GM19023 (cell line): ENCODE measurements around the gene KCTD2.
A peak's percentile ranks its signal among the peaks of the same experiment; 100 is the strongest.

Experiments
- ATAC-seq: cut with Tn5 transposase; IDR thresholded peaks from one replicate; pipeline ENCODE4 v1.9.1; 2021; ENCODE audit warnings: mild to moderate bottlenecking, moderate library complexity; ENCODE audit not compliant: unreplicated experiment

KCTD2 gene

DNA sequence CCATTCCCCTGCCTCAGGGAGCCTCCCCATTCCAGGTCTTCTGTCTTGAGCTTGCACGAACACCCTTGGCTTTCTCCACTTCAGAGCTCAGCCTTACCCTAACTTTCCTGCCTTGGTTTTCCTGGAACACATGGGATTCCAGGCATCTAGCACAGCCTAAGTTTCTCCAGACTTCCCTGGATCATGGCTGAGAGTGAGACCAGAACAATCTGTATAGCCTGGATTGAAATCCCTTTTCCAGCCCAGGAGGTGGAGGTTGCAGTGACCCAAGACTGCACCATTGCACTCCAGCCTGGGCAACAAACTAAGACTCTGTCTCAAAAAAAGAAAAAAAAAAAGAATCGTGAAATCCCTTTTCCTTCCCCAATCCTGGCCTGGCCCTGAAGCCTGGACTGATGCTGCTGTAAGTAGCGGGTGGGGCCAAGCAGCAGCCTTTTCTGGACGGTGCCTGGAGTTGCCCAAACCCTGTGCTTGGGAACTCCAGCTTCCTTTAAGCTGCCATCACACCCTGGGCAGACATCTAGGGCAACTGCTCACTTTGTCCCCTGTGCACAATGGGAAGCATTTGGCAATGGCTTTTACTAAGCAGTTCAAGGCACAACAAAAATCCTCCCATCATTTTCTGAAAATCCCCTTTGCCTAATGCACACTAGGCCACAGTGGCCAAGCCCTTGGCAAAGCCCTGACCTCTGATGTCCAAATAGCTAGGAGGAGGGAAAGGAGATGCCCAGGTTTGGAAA is 28.7 kb downstream of the KCTD2 start:
- no peak for ATAC-seq

DNA sequence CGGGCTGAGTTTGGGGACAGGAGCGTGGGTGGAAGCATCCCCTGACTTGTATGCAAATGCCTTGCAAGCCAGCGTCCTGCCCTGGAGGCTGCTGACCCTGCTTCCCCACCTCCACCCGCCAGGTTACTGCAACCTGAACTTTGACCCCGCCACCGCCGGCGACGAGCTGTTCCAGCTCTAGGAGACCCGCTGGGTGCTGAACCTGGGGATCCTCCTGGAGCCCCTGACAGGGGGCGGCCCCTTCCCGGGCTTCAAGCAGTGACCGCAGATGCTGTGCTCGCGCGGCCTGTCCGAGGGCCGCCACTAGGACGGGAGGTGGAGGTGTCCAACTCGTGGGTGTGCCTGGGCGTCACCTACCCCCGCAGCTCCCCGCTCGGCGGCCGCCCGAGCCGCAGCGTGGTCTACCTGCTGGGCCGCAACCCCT is 30.1 kb downstream of the KCTD2 start:
- ATAC-seq = no peak

DNA sequence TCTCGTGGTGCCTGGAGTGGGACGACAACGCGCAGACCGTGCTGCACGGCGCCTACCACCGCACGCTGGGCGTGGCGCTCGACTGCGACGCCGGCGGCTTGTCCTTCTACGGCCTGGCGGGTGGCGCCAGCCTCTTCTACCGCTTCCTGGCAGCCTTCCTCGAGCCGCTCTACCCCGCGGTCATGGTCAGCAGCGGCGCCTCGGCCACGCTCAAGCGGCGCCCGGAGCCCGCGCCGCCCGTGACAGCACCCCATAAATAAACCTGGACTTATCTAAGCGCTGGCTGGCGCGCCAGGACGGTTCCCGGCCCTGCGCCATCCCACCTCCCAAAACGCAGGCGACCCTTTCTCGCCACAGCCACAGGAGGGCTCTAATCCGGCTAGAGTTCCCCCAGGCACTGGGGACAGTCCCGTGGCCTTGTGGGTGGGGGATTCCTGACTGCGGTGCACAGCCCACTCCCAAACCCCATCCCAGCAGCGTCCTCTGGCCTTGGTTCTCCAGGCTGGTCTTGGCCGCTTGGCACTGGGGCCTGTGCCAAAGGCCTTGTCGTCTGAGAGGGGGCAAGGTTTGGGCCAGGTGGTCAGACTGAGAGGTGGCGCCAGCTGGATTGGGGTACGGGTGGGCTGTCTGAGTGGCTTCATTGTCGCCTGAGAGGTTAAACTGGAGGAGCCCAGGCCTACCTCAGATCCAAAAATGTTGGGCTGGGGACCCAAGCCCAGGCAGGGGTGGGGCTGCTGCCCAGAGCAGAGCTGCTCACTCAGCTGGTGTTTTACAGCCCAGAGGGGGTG is 30.7 kb downstream of the KCTD2 start:
- peak; percentile 45 for ATAC-seq

DNA sequence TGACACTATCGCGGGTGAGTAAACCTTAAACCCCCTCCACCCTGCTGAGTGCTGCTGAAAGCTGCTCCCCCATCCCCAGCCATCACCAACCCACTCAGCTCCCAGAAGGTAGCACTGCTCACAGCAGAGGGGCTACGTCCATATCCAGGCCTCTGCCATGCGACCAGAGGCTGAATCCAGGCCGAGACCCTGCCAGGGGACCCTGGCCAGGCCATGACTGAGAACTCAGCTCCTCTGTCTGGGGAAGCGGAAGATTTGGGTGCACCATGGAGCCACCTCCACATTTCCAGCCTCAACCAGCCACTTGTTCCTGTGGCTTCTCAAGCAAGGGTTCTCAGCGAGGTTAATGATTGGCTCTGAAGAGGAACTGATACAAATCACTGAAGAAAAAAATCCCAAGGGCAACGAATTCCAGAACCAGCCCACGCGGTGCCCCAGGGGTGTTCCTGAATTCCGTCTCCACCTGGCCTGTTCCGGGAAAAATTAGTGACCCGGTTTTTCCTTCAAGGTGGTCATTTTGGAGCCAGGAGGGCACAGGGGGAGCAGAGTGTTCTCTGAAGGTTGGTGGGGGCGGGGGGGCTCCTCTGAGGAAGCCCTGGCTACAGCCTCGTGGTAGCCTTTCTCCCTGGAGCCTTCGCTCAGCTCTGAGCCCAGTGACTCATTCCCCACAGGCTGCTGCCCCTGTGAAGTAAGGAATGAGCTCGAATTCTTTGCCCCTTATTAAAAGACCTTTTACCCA is 31.4 kb downstream of the KCTD2 start:
- peak; percentile 35 for ATAC-seq

GRCh38 chr17:75079023-75079373 is 32.0 kb downstream of the KCTD2 start:
- ATAC-seq = no peak

- no peak for ATAC-seq
These were observed 34.9 kb downstream of the KCTD2 start for GRCh38 chr17:75081611-75082540.

- no peak for ATAC-seq
These were observed 35.7 kb downstream of the KCTD2 start for GRCh38 chr17:75082683-75083082.

DNA sequence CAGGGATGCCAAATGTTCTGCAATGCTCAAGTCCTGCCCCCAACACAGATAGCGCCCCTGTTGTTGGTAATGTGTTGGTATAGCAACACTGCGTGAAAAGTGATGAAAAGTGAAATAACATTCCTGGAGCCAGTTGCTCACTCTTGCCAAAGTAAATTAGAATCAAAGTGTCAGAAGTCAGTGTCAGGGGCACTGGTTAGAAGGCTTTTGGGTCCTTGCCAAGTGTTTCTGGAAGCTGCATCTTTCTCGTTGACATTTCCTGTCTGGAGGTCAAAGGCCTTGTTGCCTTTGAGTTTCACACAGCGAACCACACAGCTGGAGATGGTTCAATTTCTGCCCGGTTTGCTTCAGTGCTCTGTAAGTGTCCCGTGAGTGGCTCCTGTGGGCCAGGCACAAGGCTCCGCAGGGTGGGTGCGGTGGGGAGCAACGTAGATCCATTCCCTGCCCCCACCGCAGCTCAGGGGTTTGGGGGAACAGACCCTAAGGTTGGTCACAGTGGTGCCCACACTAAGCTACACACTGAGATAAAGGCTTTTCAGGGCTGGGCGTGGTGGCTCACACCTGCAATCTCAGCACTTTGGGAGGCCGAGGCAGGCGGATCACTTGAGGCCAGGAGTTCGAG is 37.1 kb downstream of the KCTD2 start:
- no peak for ATAC-seq

GRCh38 chr17:75086496-75087181 is 39.6 kb downstream of the KCTD2 start:
- no peak for ATAC-seq

- ATAC-seq = no peak
These were observed 40.1 kb downstream of the KCTD2 start for GRCh38 chr17:75087182-75087557.

GRCh38 chr17:75087558-75088453 is 40.8 kb downstream of the KCTD2 start, which contains the start of gene SLC16A5:
TSS of gene SLC16A5 (plus strand) at chr17:75087954. CDS start at chr17:75093637, 5,683 bp downstream.
- ATAC-seq = peak; percentile 62

DNA sequence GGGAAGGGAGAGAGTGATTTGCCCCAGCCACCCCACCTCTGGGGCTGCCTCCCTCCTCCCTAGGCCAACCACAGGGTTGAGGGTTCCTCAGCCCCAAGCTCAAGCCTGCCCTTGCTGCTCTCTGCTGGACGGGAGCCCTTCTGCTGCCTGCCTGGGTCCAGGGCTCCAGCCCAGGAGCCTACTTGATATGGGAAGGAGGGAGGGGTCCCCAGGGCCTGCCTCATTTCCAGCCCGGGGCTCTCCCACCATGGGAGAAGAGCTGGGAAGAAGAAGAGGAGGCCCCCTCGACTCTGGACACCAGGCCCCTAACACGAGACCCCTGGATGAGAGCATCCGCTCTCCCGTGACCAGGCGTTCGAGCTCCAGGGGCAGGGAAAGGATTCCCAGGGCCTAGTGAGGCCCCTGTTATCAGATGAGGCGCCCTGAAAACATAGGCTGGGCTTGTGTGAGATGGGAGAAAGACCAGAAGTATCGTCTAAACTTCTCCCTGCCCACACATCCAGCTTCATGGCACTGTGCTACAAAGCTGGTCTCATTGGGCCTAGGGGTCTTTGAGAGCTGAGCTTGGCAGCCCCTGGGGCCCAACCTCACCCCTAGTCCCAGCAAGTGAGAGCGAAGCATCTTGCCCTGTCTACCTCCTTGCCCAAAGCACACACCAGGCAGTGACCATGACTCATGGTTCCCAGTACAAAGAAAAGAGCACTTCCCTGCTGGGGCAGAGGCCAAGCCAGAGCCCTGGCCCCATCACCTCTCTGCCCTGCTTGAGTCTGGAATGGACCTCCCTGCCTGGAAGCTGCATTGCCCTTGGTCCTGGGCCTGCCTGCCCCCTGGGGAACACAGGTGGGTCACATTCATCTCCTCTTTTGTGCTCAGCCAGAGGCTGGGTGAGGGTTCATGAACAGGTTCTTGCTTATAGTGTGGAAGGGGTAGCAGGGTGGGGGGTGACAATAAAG is 41.7 kb downstream of the KCTD2 start:
- no peak for ATAC-seq

GRCh38 chr17:75090871-75091854 is 44.1 kb downstream of the KCTD2 start:
- ATAC-seq = no peak

DNA sequence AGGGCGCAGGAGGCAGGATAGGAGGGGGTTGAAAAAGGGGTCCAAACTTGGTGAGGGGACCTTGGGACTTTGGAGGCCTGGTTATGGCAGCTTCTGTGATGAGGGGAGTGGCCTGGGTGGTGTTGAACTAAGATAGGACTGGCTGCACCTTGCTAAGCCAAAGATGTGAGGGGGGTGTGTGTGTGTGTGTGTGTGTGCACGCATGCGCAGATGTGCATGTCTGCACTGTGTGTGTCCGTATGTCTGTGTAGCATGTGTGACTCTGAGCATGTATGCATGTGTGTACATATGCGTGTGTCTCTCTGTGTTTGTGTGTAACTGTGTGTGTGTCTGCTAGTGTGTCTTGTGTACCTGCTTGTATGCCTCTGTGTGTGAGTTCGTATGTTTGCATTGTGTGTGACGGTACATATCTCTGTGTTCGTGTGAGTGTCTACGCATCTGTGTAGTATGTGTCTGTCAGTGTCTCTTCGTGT is 44.9 kb downstream of the KCTD2 start:
- no peak for ATAC-seq

DNA sequence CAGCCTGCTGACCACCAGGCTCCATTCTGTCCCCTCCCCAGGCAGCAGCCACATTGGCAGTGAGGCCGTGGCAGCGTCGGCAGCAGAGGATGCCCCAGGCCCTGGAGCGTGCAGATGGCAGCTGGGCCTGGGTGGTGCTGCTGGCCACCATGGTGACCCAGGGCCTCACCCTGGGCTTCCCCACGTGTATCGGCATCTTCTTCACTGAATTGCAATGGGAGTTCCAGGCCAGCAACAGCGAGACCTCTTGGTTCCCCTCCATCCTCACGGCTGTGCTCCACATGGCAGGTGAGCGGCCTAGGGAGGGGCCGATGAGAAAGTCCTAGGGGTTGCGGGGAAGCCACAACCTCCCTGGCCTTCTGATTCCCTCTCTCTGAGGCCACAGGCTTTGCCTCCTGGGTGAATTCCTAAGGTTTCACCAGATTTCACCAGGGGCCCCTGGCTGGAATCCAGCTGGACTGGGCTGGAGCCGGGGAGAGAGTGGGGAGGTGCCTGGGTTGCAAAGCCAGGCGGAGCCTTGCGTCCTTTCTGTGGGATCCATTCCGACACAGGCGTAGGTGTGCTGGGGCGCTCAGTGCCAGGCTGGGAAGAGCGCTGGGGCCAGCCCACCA is 46.6 kb downstream of the KCTD2 start:
- ATAC-seq = no peak
